Inflammatory macrophage (primary cell): ENCODE measurements around the gene CLEC11A.
"Not testable (repeated sequence)": the region's sequence is repeated elsewhere in the genome, so short reads cannot be mapped to it uniquely, and the experiment has no call there.

Experiments
- DNase-seq, 2 donors: peaks; one replicate each; pipeline ENCODE4 v3.0.0-alpha.2; 2020 to 2022

The CLEC11A gene

GRCh38 chr19:50723735-50724521, 764 bp downstream of the CLEC11A start:
- DNase-seq, result no peak

GRCh38 chr19:50724522-50725217, 1.5 kb downstream of the CLEC11A start:
- peak; percentile 98 to 99 for DNase-seq

GRCh38 chr19:50725218-50725910, 2.2 kb downstream of the CLEC11A start:
- DNase-seq, result no peak

GRCh38 chr19:50725911-50726230, 2.7 kb downstream of the CLEC11A start:
- no peak for DNase-seq

GRCh38 chr19:50728084-50728737, 5.0 kb downstream of the CLEC11A start:
- peak; percentile 62 to 80 for DNase-seq

- DNase-seq, result no peak
These were observed 6.7 kb downstream of the CLEC11A start for GRCh38 chr19:50729894-50730293.

GRCh38 chr19:50735869-50736268, 12.7 kb downstream of the CLEC11A start:
- no peak for DNase-seq

- DNase-seq, result no peak
These were observed 13.2 kb downstream of the CLEC11A start for GRCh38 chr19:50736338-50736737.

GRCh38 chr19:50739132-50739913, 16.2 kb downstream of the CLEC11A start:
- DNase-seq, result no peak

- DNase-seq, result peak in 1 of 2 donors; percentile 2
These were observed 16.8 kb downstream of the CLEC11A start for GRCh38 chr19:50739914-50740426.

- DNase-seq, result no peak
These were observed 18.2 kb downstream of the CLEC11A start for GRCh38 chr19:50741179-50741933.

GRCh38 chr19:50743537-50743936, 20.4 kb downstream of the CLEC11A start:
- no peak for DNase-seq

- DNase-seq, result no peak
These were observed 22.1 kb downstream of the CLEC11A start for GRCh38 chr19:50745221-50745620.

- DNase-seq, result not testable (repeated sequence)
These were observed 24.0 kb downstream of the CLEC11A start for GRCh38 chr19:50747141-50747540.

GRCh38 chr19:50749490-50749889, 26.3 kb downstream of the CLEC11A start:
- no peak for DNase-seq

- no peak for DNase-seq
These were observed 26.8 kb downstream of the CLEC11A start for GRCh38 chr19:50750010-50750409.

GRCh38 chr19:50753879-50754278, 30.7 kb downstream of the CLEC11A start:
- DNase-seq, result no peak

GRCh38 chr19:50756244-50756643, 33.1 kb downstream of the CLEC11A start:
- DNase-seq, result not testable (repeated sequence)

GRCh38 chr19:50757624-50758023, 34.5 kb downstream of the CLEC11A start:
- DNase-seq, result not testable (repeated sequence)

GRCh38 chr19:50759076-50759475, 35.9 kb downstream of the CLEC11A start:
- DNase-seq, result not testable (repeated sequence)

- peak in 1 of 2 donors; percentile 1 for DNase-seq
These were observed 36.7 kb downstream of the CLEC11A start for GRCh38 chr19:50759886-50760285.
